ENCODE results near the gene MEP1B. TPM values are rescaled to one million over a fixed set of nuclear protein-coding genes. Genes with fewer than 3 reads are reported as not detected.

MEP1B gene
- polyA plus RNA-seq, 1 donor from 2014 or later, result 0.35 TPM

GRCh38 chr18:32243358-32243757 is 53.5 kb downstream of the MEP1B start:
- Mint-ChIP-seq H3K27me3 (peaks cover 3% of the 10 kb centered on the region), H3K27ac (no peak overlapping the region), H3K9me3 (no peaks in the 10 kb centered on the region), H3K4me3 (no peak overlapping the region), H3K4me1 (no peaks in the 10 kb centered on the region), H3K36me3 (no peaks in the 10 kb centered on the region)

- H3K4me1 Mint-ChIP-seq, result no peaks in the 10 kb centered on the region
- no peak overlapping the region for H3K4me3 Mint-ChIP-seq
- no peaks in the 10 kb centered on the region for H3K9me3 Mint-ChIP-seq
- no peak overlapping the region for H3K27ac Mint-ChIP-seq
- peaks cover 2% of the 10 kb centered on the region for H3K27me3 Mint-ChIP-seq
- H3K36me3 Mint-ChIP-seq, result no peaks in the 10 kb centered on the region
Measured at GRCh38 chr18:32244881-32245280, 55.0 kb downstream of the MEP1B start.

GRCh38 chr18:32249147-32249929 is 59.5 kb downstream of the MEP1B start:
- Mint-ChIP-seq H3K9me3 (no peaks in the 10 kb centered on the region), H3K27me3 (peaks cover 6% of the 10 kb centered on the region), H3K4me1 (no peaks in the 10 kb centered on the region), H3K4me3 (no peak overlapping the region), H3K36me3 (no peaks in the 10 kb centered on the region), H3K27ac (no peak overlapping the region)

- Mint-ChIP-seq H3K4me3 (no peak overlapping the region), H3K36me3 (no peaks in the 10 kb centered on the region), H3K9me3 (no peaks in the 10 kb centered on the region), H3K27me3 (peaks cover 8% of the 10 kb centered on the region), H3K27ac (no peak overlapping the region), H3K4me1 (no peaks in the 10 kb centered on the region)
Measured at GRCh38 chr18:32251466-32251865, 61.6 kb downstream of the MEP1B start.

GRCh38 chr18:32252141-32252860 is 62.5 kb downstream of the MEP1B start:
- Mint-ChIP-seq H3K4me1 (no peaks in the 10 kb centered on the region), H3K4me3 (no peak overlapping the region), H3K9me3 (no peaks in the 10 kb centered on the region), H3K27me3 (peaks cover 9% of the 10 kb centered on the region), H3K36me3 (no peaks in the 10 kb centered on the region), H3K27ac (no peak overlapping the region)

- Mint-ChIP-seq H3K27me3 (peaks cover 8% of the 10 kb centered on the region), H3K27ac (no peak overlapping the region)
Measured at GRCh38 chr18:32255570-32255969, 65.7 kb downstream of the MEP1B start.

GRCh38 chr18:32257084-32257785 is 67.4 kb downstream of the MEP1B start:
- Mint-ChIP-seq H3K9me3 (no peaks in the 10 kb centered on the region), H3K36me3 (no peaks in the 10 kb centered on the region), H3K4me3 (no peak overlapping the region), H3K4me1 (peaks cover 0 to 3% (median 2%) of the 10 kb centered on the region in 3 donors), H3K27ac (no peak overlapping the region), H3K27me3 (peaks cover 8% of the 10 kb centered on the region)

More at GRCh38 chr18:32255570-32255969, 65.7 kb downstream of the MEP1B start:
- Mint-ChIP-seq H3K4me1 (peaks cover 0 to 3% (median 2%) of the 10 kb centered on the region in 3 donors), H3K9me3 (no peaks in the 10 kb centered on the region), H3K4me3 (no peak overlapping the region), H3K36me3 (no peaks in the 10 kb centered on the region)

- peaks cover 0 to 3% (median 2%) of the 10 kb centered on the region in 3 donors for H3K4me1 Mint-ChIP-seq
- H3K4me3 Mint-ChIP-seq, result no peak overlapping the region
- H3K27ac Mint-ChIP-seq, result no peak overlapping the region
- H3K36me3 Mint-ChIP-seq, result no peaks in the 10 kb centered on the region
- no peaks in the 10 kb centered on the region for H3K9me3 Mint-ChIP-seq
- H3K27me3 Mint-ChIP-seq, result peaks cover 8% of the 10 kb centered on the region
Measured at GRCh38 chr18:32258148-32258547, 68.3 kb downstream of the MEP1B start.

- Mint-ChIP-seq H3K9me3 (no peaks in the 10 kb centered on the region), H3K36me3 (no peaks in the 10 kb centered on the region), H3K27ac (no peak overlapping the region)
Measured at GRCh38 chr18:32258558-32259204, 68.8 kb downstream of the MEP1B start.

GRCh38 chr18:32259553-32259952 is 69.7 kb downstream of the MEP1B start:
- Mint-ChIP-seq H3K4me3 (no peak overlapping the region), H3K27me3 (peaks cover 8% of the 10 kb centered on the region), H3K9me3 (no peaks in the 10 kb centered on the region), H3K27ac (no peak overlapping the region), H3K4me1 (peaks cover 0 to 3% (median 2%) of the 10 kb centered on the region in 3 donors), H3K36me3 (no peaks in the 10 kb centered on the region)

More at GRCh38 chr18:32258558-32259204, 68.8 kb downstream of the MEP1B start:
- Mint-ChIP-seq H3K4me1 (peaks cover 0 to 3% (median 2%) of the 10 kb centered on the region in 3 donors), H3K4me3 (no peak overlapping the region), H3K27me3 (peaks cover 8% of the 10 kb centered on the region)

- Mint-ChIP-seq H3K4me3 (peak overlapping the region in 1 of 4 donors; percentile 6), H3K27ac (no peak overlapping the region), H3K27me3 (peaks cover 6% of the 10 kb centered on the region), H3K36me3 (no peaks in the 10 kb centered on the region), H3K9me3 (no peaks in the 10 kb centered on the region), H3K4me1 (peaks cover 0 to 3% (median 2%) of the 10 kb centered on the region in 3 donors)
Measured at GRCh38 chr18:32261003-32261402, 71.2 kb downstream of the MEP1B start.

- H3K9me3 Mint-ChIP-seq, result no peaks in the 10 kb centered on the region
- no peak overlapping the region for H3K27ac Mint-ChIP-seq
- no peak overlapping the region for H3K4me3 Mint-ChIP-seq
- H3K4me1 Mint-ChIP-seq, result peaks cover 0 to 3% (median 2%) of the 10 kb centered on the region in 3 donors
- no peaks in the 10 kb centered on the region for H3K36me3 Mint-ChIP-seq
- H3K27me3 Mint-ChIP-seq, result peaks cover 6% of the 10 kb centered on the region
Measured at GRCh38 chr18:32262092-32262491, 72.3 kb downstream of the MEP1B start.

- Mint-ChIP-seq H3K4me1 (no peaks in the 10 kb centered on the region), H3K9me3 (no peaks in the 10 kb centered on the region), H3K36me3 (no peaks in the 10 kb centered on the region), H3K4me3 (no peak overlapping the region), H3K27ac (no peak overlapping the region), H3K27me3 (peaks cover 3% of the 10 kb centered on the region)
Measured at GRCh38 chr18:32264401-32264800, 74.6 kb downstream of the MEP1B start.

GRCh38 chr18:32267463-32267862 is 77.6 kb downstream of the MEP1B start:
- H3K27ac Mint-ChIP-seq, result no peak overlapping the region
- H3K27me3 Mint-ChIP-seq, result peaks cover 6% of the 10 kb centered on the region
- no peak overlapping the region for H3K4me3 Mint-ChIP-seq
- H3K4me1 Mint-ChIP-seq, result no peaks in the 10 kb centered on the region
- H3K36me3 Mint-ChIP-seq, result no peaks in the 10 kb centered on the region
- H3K9me3 Mint-ChIP-seq, result no peaks in the 10 kb centered on the region
